ENCODE measurements around the gene ZMIZ1. TPM values are rescaled to one million over a fixed set of nuclear protein-coding genes. Genes with fewer than 3 reads are reported as not detected.
A peak's percentile ranks its signal among the peaks of the same experiment; 100 is the strongest.
"Not testable (repeated sequence)": the region's sequence is repeated elsewhere in the genome, so short reads cannot be mapped to it uniquely, and the experiment has no call there.

The ZMIZ1 gene
- polyA plus RNA-seq, 3 donors from 2014 or later = 1.2 to 9.5 (median 1.8) TPM

GRCh38 chr10:79026341-79026761, 42.4 kb upstream of the ZMIZ1 start:
- Mint-ChIP-seq H3K4me1 (peaks cover 43 to 44% of the 10 kb centered on the region in 2 donors), H3K36me3 (no peaks in the 10 kb centered on the region), H3K27ac (peak overlapping the region in 5 of 6 donors; percentile 75 to 92 (median 81)), H3K4me3 (peak overlapping the region in 2 of 5 donors; percentile 31 to 49), H3K9me3 (no peaks in the 10 kb centered on the region), H3K27me3 (ENCODE audit: low read depth in 3 of 3) (peaks cover 29 to 39% (median 32%) of the 10 kb centered on the region in 3 donors)
- no peak for DNase-seq

- Mint-ChIP-seq H3K27me3 (ENCODE audit: low read depth in 3 of 3) (peaks cover 30 to 39% (median 36%) of the 10 kb centered on the region in 3 donors), H3K9me3 (no peaks in the 10 kb centered on the region), H3K27ac (peak overlapping the region in 5 of 6 donors; percentile 74 to 92 (median 81)), H3K36me3 (no peaks in the 10 kb centered on the region), H3K4me3 (peak overlapping the region in 4 of 5 donors; percentile 31 to 65 (median 56)), H3K4me1 (peaks cover 43 to 44% of the 10 kb centered on the region in 2 donors)
- no peak for DNase-seq
Observed at GRCh38 chr10:79026806-79027146, 42.0 kb upstream of the ZMIZ1 start.

GRCh38 chr10:79027147-79028055, 41.4 kb upstream of the ZMIZ1 start:
- Mint-ChIP-seq H3K27ac (peak overlapping the region; percentile 41 to 92 (median 82)), H3K36me3 (no peaks in the 10 kb centered on the region), H3K9me3 (no peaks in the 10 kb centered on the region), H3K4me3 (peak overlapping the region; percentile 31 to 65 (median 57)), H3K4me1 (peaks cover 43 to 44% of the 10 kb centered on the region in 2 donors), H3K27me3 (ENCODE audit: low read depth in 3 of 3) (peaks cover 31 to 39% (median 39%) of the 10 kb centered on the region in 3 donors)
- DNase-seq = peak; percentile 90 to 92 (median 91)

GRCh38 chr10:79028056-79028430, 40.7 kb upstream of the ZMIZ1 start:
- no peaks in the 10 kb centered on the region for H3K9me3 Mint-ChIP-seq
- H3K27me3 Mint-ChIP-seq (ENCODE audit: low read depth in 3 of 3) = peaks cover 32 to 42% (median 37%) of the 10 kb centered on the region in 3 donors
- peaks cover 43 to 44% of the 10 kb centered on the region in 2 donors for H3K4me1 Mint-ChIP-seq
- no peaks in the 10 kb centered on the region for H3K36me3 Mint-ChIP-seq
- H3K27ac Mint-ChIP-seq = peak overlapping the region; percentile 41 to 92 (median 82)
- H3K4me3 Mint-ChIP-seq = peak overlapping the region; percentile 31 to 65 (median 57)
- DNase-seq = no peak

GRCh38 chr10:79028451-79029010, 40.2 kb upstream of the ZMIZ1 start:
- H3K27me3 Mint-ChIP-seq (ENCODE audit: low read depth in 3 of 3) = peaks cover 31 to 42% (median 37%) of the 10 kb centered on the region in 3 donors
- DNase-seq = no peak
- peaks cover 43 to 44% of the 10 kb centered on the region in 2 donors for H3K4me1 Mint-ChIP-seq
- H3K36me3 Mint-ChIP-seq = no peaks in the 10 kb centered on the region
- peak overlapping the region in 1 of 6 donors; percentile 80 for H3K27ac Mint-ChIP-seq
- H3K4me3 Mint-ChIP-seq = peak overlapping the region in 1 of 5 donors; percentile 65
- H3K9me3 Mint-ChIP-seq = no peaks in the 10 kb centered on the region

GRCh38 chr10:79029478-79030390, 39.0 kb upstream of the ZMIZ1 start:
- H3K4me1 Mint-ChIP-seq = peaks cover 40 to 43% of the 10 kb centered on the region in 2 donors

GRCh38 chr10:79030705-79031104, 38.1 kb upstream of the ZMIZ1 start:
- H3K4me1 Mint-ChIP-seq = peaks cover 31 to 34% of the 10 kb centered on the region in 2 donors
- DNase-seq = no peak
- H3K4me3 Mint-ChIP-seq = no peak overlapping the region
- no peaks in the 10 kb centered on the region for H3K36me3 Mint-ChIP-seq
- H3K27ac Mint-ChIP-seq = no peak overlapping the region
- H3K9me3 Mint-ChIP-seq = no peaks in the 10 kb centered on the region
- H3K27me3 Mint-ChIP-seq (ENCODE audit: low read depth in 3 of 3) = peaks cover 29 to 42% (median 32%) of the 10 kb centered on the region in 3 donors

More at GRCh38 chr10:79029478-79030390, 39.0 kb upstream of the ZMIZ1 start:
- DNase-seq = no peak
- no peaks in the 10 kb centered on the region for H3K36me3 Mint-ChIP-seq
- H3K4me3 Mint-ChIP-seq = peak overlapping the region in 3 of 5 donors; percentile 21 to 39 (median 36)
- no peaks in the 10 kb centered on the region for H3K9me3 Mint-ChIP-seq
- peak overlapping the region in 4 of 6 donors; percentile 16 to 67 (median 52) for H3K27ac Mint-ChIP-seq
- peaks cover 35 to 45% (median 36%) of the 10 kb centered on the region in 3 donors for H3K27me3 Mint-ChIP-seq (ENCODE audit: low read depth in 3 of 3)

GRCh38 chr10:79031723-79032122, 37.0 kb upstream of the ZMIZ1 start:
- H3K36me3 Mint-ChIP-seq = no peaks in the 10 kb centered on the region
- peaks cover 23 to 25% of the 10 kb centered on the region in 2 donors for H3K4me1 Mint-ChIP-seq
- no peak for DNase-seq
- peaks cover 25 to 37% (median 28%) of the 10 kb centered on the region in 3 donors for H3K27me3 Mint-ChIP-seq (ENCODE audit: low read depth in 3 of 3)
- no peaks in the 10 kb centered on the region for H3K9me3 Mint-ChIP-seq
- H3K4me3 Mint-ChIP-seq = no peak overlapping the region
- no peak overlapping the region for H3K27ac Mint-ChIP-seq

- Mint-ChIP-seq H3K36me3 (peaks cover 0 to 4% (median 0%) of the 10 kb centered on the region in 3 donors), H3K4me3 (no peak overlapping the region), H3K27me3 (ENCODE audit: low read depth in 3 of 3) (peaks cover 11 to 26% (median 18%) of the 10 kb centered on the region in 3 donors), H3K9me3 (no peaks in the 10 kb centered on the region), H3K27ac (no peak overlapping the region), H3K4me1 (peaks cover 3 to 4% of the 10 kb centered on the region in 2 donors)
- DNase-seq = no peak
Observed at GRCh38 chr10:79034271-79034876, 34.4 kb upstream of the ZMIZ1 start.

- not testable (repeated sequence) for H3K9me3 Mint-ChIP-seq, H3K36me3 Mint-ChIP-seq, DNase-seq, H3K4me1 Mint-ChIP-seq, H3K4me3 Mint-ChIP-seq, H3K27ac Mint-ChIP-seq
- H3K27me3 Mint-ChIP-seq (ENCODE audit: low read depth in 3 of 3) = peaks cover 4 to 24% (median 14%) of the 10 kb centered on the region in 3 donors
Observed at GRCh38 chr10:79036416-79036815, 32.4 kb upstream of the ZMIZ1 start.

GRCh38 chr10:79038104-79038840, 30.5 kb upstream of the ZMIZ1 start:
- no peak for DNase-seq
- Mint-ChIP-seq H3K4me3 (no peak overlapping the region), H3K27me3 (ENCODE audit: low read depth in 3 of 3) (peaks cover 4 to 14% (median 5%) of the 10 kb centered on the region in 3 donors), H3K27ac (no peak overlapping the region), H3K9me3 (no peaks in the 10 kb centered on the region), H3K36me3 (peaks cover 0 to 4% (median 0%) of the 10 kb centered on the region in 3 donors), H3K4me1 (no peaks in the 10 kb centered on the region)

GRCh38 chr10:79038841-79039201, 29.9 kb upstream of the ZMIZ1 start:
- no peaks in the 10 kb centered on the region for H3K4me1 Mint-ChIP-seq
- no peaks in the 10 kb centered on the region for H3K9me3 Mint-ChIP-seq
- H3K27ac Mint-ChIP-seq = no peak overlapping the region
- H3K27me3 Mint-ChIP-seq (ENCODE audit: low read depth in 3 of 3) = peaks cover 4 to 14% (median 5%) of the 10 kb centered on the region in 3 donors
- peaks cover 0 to 4% (median 0%) of the 10 kb centered on the region in 3 donors for H3K36me3 Mint-ChIP-seq
- no peak overlapping the region for H3K4me3 Mint-ChIP-seq
- no peak for DNase-seq

Data from immature natural killer cell (primary cell).